Renal cortical epithelial cell (primary cell): ENCODE results near the gene ADIPOR2. TPM values are rescaled to one million over a fixed set of nuclear protein-coding genes. Genes with fewer than 3 reads are reported as not detected.
"Not testable (repeated sequence)": the region's sequence is repeated elsewhere in the genome, so short reads cannot be mapped to it uniquely, and the experiment has no call there.

Experiments used
- DNase-seq: peaks from one replicate; pipeline ENCODE4 v3.0.0-alpha.2; 2011; ENCODE audit warnings: low read depth
- total RNA-seq: library from RNA; depleted of rRNA; stranded (reverse); fragments of >200 nt; gene quantifications from 2 replicates; pipeline ENCODE4 v1.2.3, GENCODE V29; 2014

Gene ADIPOR2
- total RNA-seq, 1 donor from 2014 or later: 47.1 TPM

GRCh38 chr12:1812650-1813302 lies 121.9 kb downstream of the ADIPOR2 start:
- peak; percentile 43 for DNase-seq

GRCh38 chr12:1814266-1814665 lies 123.4 kb downstream of the ADIPOR2 start:
- no peak for DNase-seq

GRCh38 chr12:1815108-1815507 lies 124.2 kb downstream of the ADIPOR2 start:
- DNase-seq: no peak

GRCh38 chr12:1815814-1816729 lies 125.2 kb downstream of the ADIPOR2 start:
- DNase-seq: no peak

GRCh38 chr12:1816730-1817348 lies 126.0 kb downstream of the ADIPOR2 start:
- DNase-seq: no peak

GRCh38 chr12:1817928-1818327 lies 127.1 kb downstream of the ADIPOR2 start:
- not testable (repeated sequence) for DNase-seq

- no peak for DNase-seq
Observed at GRCh38 chr12:1819050-1819449, 128.2 kb downstream of the ADIPOR2 start.

GRCh38 chr12:1819571-1819970 lies 128.7 kb downstream of the ADIPOR2 start:
- DNase-seq: no peak

- DNase-seq: no peak
Observed at GRCh38 chr12:1820191-1820895, 129.5 kb downstream of the ADIPOR2 start, which contains the start of gene LRTM2. Gene LRTM2 (plus strand): TSS chr12:1820565. CDS start chr12:1828149, 7,584 bp downstream.

GRCh38 chr12:1820896-1821291 lies 130.0 kb downstream of the ADIPOR2 start:
- DNase-seq: no peak

GRCh38 chr12:1821805-1822204 lies 130.9 kb downstream of the ADIPOR2 start:
- DNase-seq: no peak

- no peak for DNase-seq
Observed at GRCh38 chr12:1822699-1823098, 131.8 kb downstream of the ADIPOR2 start.

- no peak for DNase-seq
Observed at GRCh38 chr12:1823237-1823636, 132.4 kb downstream of the ADIPOR2 start.

- DNase-seq: no peak
Observed at GRCh38 chr12:1825382-1826102, 134.7 kb downstream of the ADIPOR2 start.

GRCh38 chr12:1826401-1826800 lies 135.5 kb downstream of the ADIPOR2 start:
- no peak for DNase-seq

GRCh38 chr12:1826867-1827705 lies 136.2 kb downstream of the ADIPOR2 start:
- DNase-seq: no peak

- no peak for DNase-seq
Observed at GRCh38 chr12:1827826-1828805, 137.2 kb downstream of the ADIPOR2 start.

- DNase-seq: peak; percentile 45
Observed at GRCh38 chr12:1828856-1829255, 138.0 kb downstream of the ADIPOR2 start.

- no peak for DNase-seq
Observed at GRCh38 chr12:1829306-1829900, 138.5 kb downstream of the ADIPOR2 start.
